Measurements from ENCODE around the gene COPRS.

The COPRS gene

GRCh38 chr17:31806921-31807320 lies 52.1 kb downstream of the COPRS start:
- DNase-seq, result no peak

GRCh38 chr17:31803494-31804213 lies 55.4 kb downstream of the COPRS start:
- DNase-seq, result no peak

GRCh38 chr17:31802502-31802901 lies 56.5 kb downstream of the COPRS start:
- DNase-seq, result no peak

Data from GOT3 (cell line).